ENCODE measurements around the gene R3HCC1L.

R3HCC1L gene

GRCh38 chr10:98134431-98135221, at the start of gene R3HCC1L:
R3HCC1L (plus strand) TSS chr10:98134657; CDS start chr10:98208115, 73,458 bp downstream.
- peak; percentile 64 for DNase-seq

GRCh38 chr10:98085238-98085637, 49.2 kb upstream of the R3HCC1L start:
- DNase-seq: no peak

GRCh38 chr10:98086837-98087708, 47.4 kb upstream of the R3HCC1L start:
- peak; percentile 49 for DNase-seq

- DNase-seq: peak; percentile 1
These were observed 46.1 kb upstream of the R3HCC1L start for GRCh38 chr10:98088186-98088971.

- DNase-seq: no peak
These were observed 43.6 kb upstream of the R3HCC1L start for GRCh38 chr10:98090822-98091221.

- DNase-seq: peak; percentile 7
These were observed 38.1 kb upstream of the R3HCC1L start for GRCh38 chr10:98096316-98096715.

GRCh38 chr10:98096731-98097130, 37.7 kb upstream of the R3HCC1L start:
- DNase-seq: peak; percentile 2

GRCh38 chr10:98097175-98097574, 37.3 kb upstream of the R3HCC1L start:
- no peak for DNase-seq

GRCh38 chr10:98097616-98098015, 36.8 kb upstream of the R3HCC1L start:
- DNase-seq: peak; percentile 3

- no peak for DNase-seq
These were observed 36.2 kb upstream of the R3HCC1L start for GRCh38 chr10:98098247-98098646.

- no peak for DNase-seq
These were observed 34.0 kb upstream of the R3HCC1L start for GRCh38 chr10:98100476-98100875.

- no peak for DNase-seq
These were observed 33.1 kb upstream of the R3HCC1L start for GRCh38 chr10:98101366-98101765.

GRCh38 chr10:98104125-98104524, 30.3 kb upstream of the R3HCC1L start:
- no peak for DNase-seq

GRCh38 chr10:98106531-98106930, 27.9 kb upstream of the R3HCC1L start:
- no peak for DNase-seq

- no peak for DNase-seq
These were observed 26.6 kb upstream of the R3HCC1L start for GRCh38 chr10:98107644-98108430.

- no peak for DNase-seq
These were observed 24.1 kb upstream of the R3HCC1L start for GRCh38 chr10:98110356-98110755.

GRCh38 chr10:98115031-98115787, 19.2 kb upstream of the R3HCC1L start:
- DNase-seq: no peak

- no peak for DNase-seq
These were observed 14.6 kb upstream of the R3HCC1L start for GRCh38 chr10:98119891-98120290.

GRCh38 chr10:98125940-98126631, 8.4 kb upstream of the R3HCC1L start:
- DNase-seq: no peak

GRCh38 chr10:98128802-98129201, 5.7 kb upstream of the R3HCC1L start:
- DNase-seq: no peak

GRCh38 chr10:98131619-98132018, 2.8 kb upstream of the R3HCC1L start:
- no peak for DNase-seq

All from DMS79 treated with DMSO at 0.1 percent for 48 hours (cell line).